Vagina (tissue), 2 donors: Measurements from ENCODE around the gene NOG.

Source experiments
- POLR2A ChIP-seq, 2 donors: fragments of 450-650 bp; IDR thresholded peaks; one replicate each; pipeline ENCODE4 v1.6.1; 2017; ENCODE audit warnings: antibody characterized with exemption in 2 of 2, mild to moderate bottlenecking in 2 of 2, moderate library complexity in 2 of 2
- TF ChIP-seq, protein P1 (sequence below), 3 experiments: fragments of 450-650 bp in 2 of 3; fragments of 200-600 bp in 1 of 3; sonication (generic) in 1 of 3; IDR thresholded peaks; one replicate each; pipeline ENCODE4 v1.5.1; 2017 to 2019; ENCODE audit warnings: antibody characterized with exemption in 3 of 3, mild to moderate bottlenecking in 2 of 3, moderate library complexity in 2 of 3

GRCh38 chr17:56595831-56596690, 2.6 kb downstream of the NOG start:
- TF ChIP-seq, protein P1, sequence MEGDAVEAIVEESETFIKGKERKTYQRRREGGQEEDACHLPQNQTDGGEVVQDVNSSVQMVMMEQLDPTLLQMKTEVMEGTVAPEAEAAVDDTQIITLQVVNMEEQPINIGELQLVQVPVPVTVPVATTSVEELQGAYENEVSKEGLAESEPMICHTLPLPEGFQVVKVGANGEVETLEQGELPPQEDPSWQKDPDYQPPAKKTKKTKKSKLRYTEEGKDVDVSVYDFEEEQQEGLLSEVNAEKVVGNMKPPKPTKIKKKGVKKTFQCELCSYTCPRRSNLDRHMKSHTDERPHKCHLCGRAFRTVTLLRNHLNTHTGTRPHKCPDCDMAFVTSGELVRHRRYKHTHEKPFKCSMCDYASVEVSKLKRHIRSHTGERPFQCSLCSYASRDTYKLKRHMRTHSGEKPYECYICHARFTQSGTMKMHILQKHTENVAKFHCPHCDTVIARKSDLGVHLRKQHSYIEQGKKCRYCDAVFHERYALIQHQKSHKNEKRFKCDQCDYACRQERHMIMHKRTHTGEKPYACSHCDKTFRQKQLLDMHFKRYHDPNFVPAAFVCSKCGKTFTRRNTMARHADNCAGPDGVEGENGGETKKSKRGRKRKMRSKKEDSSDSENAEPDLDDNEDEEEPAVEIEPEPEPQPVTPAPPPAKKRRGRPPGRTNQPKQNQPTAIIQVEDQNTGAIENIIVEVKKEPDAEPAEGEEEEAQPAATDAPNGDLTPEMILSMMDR (IDR thresholded peaks at IDR 0.05): no peak
- no peak for TF ChIP-seq POLR2A (IDR thresholded peaks at IDR 0.05)
